H9 (cell line): ENCODE measurements around the gene BRDT. TPM values are rescaled to one million over a fixed set of nuclear protein-coding genes. Genes with fewer than 3 reads are reported as not detected.

ENCODE experiments used
- DNase-seq: peaks from one replicate; pipeline ENCODE4 v3.0.0-alpha.2; 2017
- H2AFZ ChIP-seq: one replicate; pipeline ENCODE4 v1.6.1; 2013; ENCODE audit warnings: mild to moderate bottlenecking, low read length, control low read depth, moderate library complexity
- H2AK5ac ChIP-seq: 2 replicates; pipeline ENCODE4 v1.6.1; 2013; ENCODE audit warnings: low read length, control low read depth, mixed read lengths; ENCODE audit not compliant: insufficient read length
- H2BK120ac ChIP-seq: one replicate; pipeline ENCODE4 v1.6.1; 2013; ENCODE audit warnings: low read depth, mild to moderate bottlenecking, low read length, control low read depth, inconsistent platforms; ENCODE audit not compliant: poor library complexity, severe bottlenecking
- H2BK12ac ChIP-seq: 2 replicates; pipeline ENCODE4 v1.6.1; 2013; ENCODE audit warnings: low read length, control low read depth, mixed read lengths, low read depth; ENCODE audit not compliant: insufficient read length
- H2BK15ac ChIP-seq: 2 replicates; pipeline ENCODE4 v1.6.1; 2013; ENCODE audit warnings: low read depth, low read length, control low read depth
- H2BK20ac ChIP-seq: one replicate; pipeline ENCODE4 v1.6.1; 2013; ENCODE audit warnings: low read depth, mild to moderate bottlenecking, low read length, control low read depth, inconsistent platforms; ENCODE audit not compliant: poor library complexity, severe bottlenecking
- H2BK5ac ChIP-seq: 2 replicates; pipeline ENCODE4 v1.6.1; 2013; ENCODE audit warnings: low read length, control low read depth, mixed read lengths; ENCODE audit not compliant: insufficient read length
- H3K14ac ChIP-seq: 2 replicates; pipeline ENCODE4 v1.6.1; 2013; ENCODE audit warnings: low read length, control low read depth; ENCODE audit not compliant: insufficient read depth
- H3K18ac ChIP-seq: 2 replicates; pipeline ENCODE4 v1.6.1; 2013; ENCODE audit warnings: low read depth, mild to moderate bottlenecking, mixed read lengths, low read length, control low read depth; ENCODE audit not compliant: insufficient read length
- H3K23ac ChIP-seq: 2 replicates; pipeline ENCODE4 v1.6.1; 2013; ENCODE audit warnings: low read length, control low read depth, mixed read lengths, low read depth; ENCODE audit not compliant: insufficient read length
- H3K23me2 ChIP-seq: 2 replicates; pipeline ENCODE4 v1.6.1; 2013; ENCODE audit warnings: low read depth, mild to moderate bottlenecking, mixed read lengths, low read length, control low read depth; ENCODE audit not compliant: insufficient read length, poor library complexity, severe bottlenecking
- H3K27ac ChIP-seq: 2 replicates; pipeline ENCODE4 v1.5.1; 2013; ENCODE audit warnings: low read length, control low read depth, mixed read lengths, low read depth; ENCODE audit not compliant: insufficient read length
- H3K27me3 ChIP-seq: 2 replicates; pipeline ENCODE4 v1.6.1; 2013; ENCODE audit warnings: low read length, control low read depth, inconsistent platforms; ENCODE audit not compliant: insufficient read depth
- H3K4ac ChIP-seq: 2 replicates; pipeline ENCODE4 v1.6.1; 2013; ENCODE audit warnings: low read depth, mild to moderate bottlenecking, control low read depth, inconsistent platforms, low read length, moderate library complexity
- H3K4me1 ChIP-seq: 2 replicates; pipeline ENCODE4 v1.6.1; 2013; ENCODE audit warnings: low read length, control low read depth, inconsistent platforms; ENCODE audit not compliant: insufficient read depth
- H3K4me2 ChIP-seq: 2 replicates; pipeline ENCODE4 v1.6.1; 2013; ENCODE audit warnings: low read length, control low read depth, mixed read lengths; ENCODE audit not compliant: insufficient read length, insufficient read depth
- H3K56ac ChIP-seq: 2 replicates; pipeline ENCODE4 v1.6.1; 2013; ENCODE audit warnings: low read depth, mild to moderate bottlenecking, mixed read lengths, low read length, control low read depth; ENCODE audit not compliant: insufficient read length
- H3K79me1 ChIP-seq: 2 replicates; pipeline ENCODE4 v1.6.1; 2013; ENCODE audit warnings: low read depth, mild to moderate bottlenecking, moderate library complexity, low read length, control low read depth, inconsistent platforms; ENCODE audit not compliant: insufficient read depth, poor library complexity, severe bottlenecking
- H3K79me2 ChIP-seq: 2 replicates; pipeline ENCODE4 v1.6.1; 2013; ENCODE audit warnings: low read length, control low read depth, inconsistent platforms; ENCODE audit not compliant: insufficient read depth
- H3K9ac ChIP-seq: 2 replicates; pipeline ENCODE4 v1.6.1; 2013; ENCODE audit warnings: low read length, control low read depth, mixed read lengths; ENCODE audit not compliant: insufficient read length; ENCODE audit errors: extremely low read depth
- H3K9me3 ChIP-seq: one replicate; pipeline ENCODE4 v1.6.1; 2013; ENCODE audit warnings: low read depth, low read length, inconsistent platforms; ENCODE audit not compliant: control insufficient read depth
- H3T11ph ChIP-seq: one replicate; pipeline ENCODE4 v1.6.1; 2013; ENCODE audit warnings: mild to moderate bottlenecking, low read length, control low read depth, inconsistent platforms
- H4K20me1 ChIP-seq: one replicate; pipeline ENCODE4 v1.6.1; 2013; ENCODE audit not compliant: control insufficient read depth, insufficient read length, insufficient read depth
- H4K5ac ChIP-seq: 2 replicates; pipeline ENCODE4 v1.6.1; 2013; ENCODE audit warnings: low read depth, mild to moderate bottlenecking, mixed read lengths, low read length, control low read depth; ENCODE audit not compliant: insufficient read length
- H4K8ac ChIP-seq: replicated peaks from 2 replicates; pipeline ENCODE4 v1.6.1; 2013; ENCODE audit warnings: low read length, control low read depth, mixed read lengths, low read depth; ENCODE audit not compliant: insufficient read length
- H4K91ac ChIP-seq: 2 replicates; pipeline ENCODE4 v1.6.1; 2013; ENCODE audit warnings: low read depth, mild to moderate bottlenecking, moderate library complexity, mixed read lengths, low read length, control low read depth; ENCODE audit not compliant: insufficient read length
- H3K27ac Mint-ChIP-seq, 3 experiments: 2 replicates in 2 of 3; 3 replicates in 1 of 3; pipeline ENCODE4 v1.8.0; 2020 to 2021; ENCODE audit warnings: mixed read lengths in 3 of 3, mild to moderate bottlenecking in 1 of 3, moderate library complexity in 1 of 3
- H3K27me3 Mint-ChIP-seq: 2 replicates; pipeline ENCODE4 v1.8.0; 2021; ENCODE audit warnings: low read depth, mild to moderate bottlenecking, moderate library complexity, mixed read lengths
- H3K36me3 Mint-ChIP-seq, 3 experiments: 2 replicates in 2 of 3; 3 replicates in 1 of 3; pipeline ENCODE4 v1.8.0; 2020 to 2021; ENCODE audit warnings: low read depth in 3 of 3, mixed read lengths in 3 of 3; ENCODE audit not compliant: insufficient read depth in 1 of 3
- H3K4me1 Mint-ChIP-seq, 2 experiments: 2 replicates each; pipeline ENCODE4 v1.8.0; 2020; ENCODE audit warnings: mixed read lengths in 2 of 2
- H3K4me3 Mint-ChIP-seq, 2 experiments: 2 replicates in 1 of 2; 3 replicates in 1 of 2; pipeline ENCODE4 v1.8.0; 2020 to 2021; ENCODE audit warnings: mild to moderate bottlenecking in 2 of 2, mixed read lengths in 2 of 2, moderate library complexity in 1 of 2
- H3K9me3 Mint-ChIP-seq, 2 experiments: 2 replicates in 1 of 2; 3 replicates in 1 of 2; pipeline ENCODE4 v1.8.0; 2020; ENCODE audit warnings: mild to moderate bottlenecking in 2 of 2, mixed read lengths in 2 of 2, moderate library complexity in 1 of 2
- CTCF ChIP-seq: fragments of 200-600 bp; sonication (generic); conservative IDR thresholded peaks from 3 replicates; pipeline ENCODE4 v1.8.0; 2021; ENCODE audit warnings: antibody characterized with exemption, mild to moderate bottlenecking
- WGBS: extraction: QIAGEN DNeasy Blood & Tissue Kit; methylation state at CpG from one replicate; pipeline ENCODE4 v1.1.7; 2013; ENCODE audit warnings: missing lambda C conversion rate, low lambda C conversion rate, mixed read lengths; ENCODE audit not compliant: insufficient read length; ENCODE audit errors: extremely low coverage; 5-methylcytosine and 5-hydroxymethylcytosine counted together
- total RNA-seq: library from RNA; stranded (reverse); gene quantifications from 2 replicates; pipeline ENCODE4 v1.2.1, GENCODE V29; 2021

The BRDT gene
- total RNA-seq, 1 experiment from 2014 or later: 0.15 TPM

GRCh38 chr1:92016720-92017316 lies 67.6 kb downstream of the BRDT start:
- no peak overlapping the region for H2AFZ ChIP-seq
- H3K4me3 Mint-ChIP-seq: no peak overlapping the region

More at GRCh38 chr1:92016720-92017316, 67.6 kb downstream of the BRDT start:
- WGBS: 100% methylated on average over 2 of the region's 5 CpGs
- Histone ChIP-seq H3K4me1 (no peaks in the 10 kb centered on the region), H3K14ac (no peak overlapping the region), H4K5ac (no peak overlapping the region), H2AK5ac (no peak overlapping the region), H3K79me2 (no peaks in the 10 kb centered on the region), H2BK120ac (no peak overlapping the region), H3T11ph (no peak overlapping the region), H3K4me2 (no peak overlapping the region), H3K23ac (no peak overlapping the region), H3K4ac (no peak overlapping the region), H3K23me2 (no peaks in the 10 kb centered on the region), H4K91ac (no peak overlapping the region), H2BK12ac (no peak overlapping the region), H2BK5ac (no peak overlapping the region), H4K20me1 (no peaks in the 10 kb centered on the region), H3K27me3 (no peaks in the 10 kb centered on the region), H2BK15ac (no peak overlapping the region), H3K27ac (no peak overlapping the region), H3K9ac (no peak overlapping the region), H2BK20ac (no peak overlapping the region), H3K18ac (no peak overlapping the region), H3K9me3 (no peaks in the 10 kb centered on the region), H3K79me1 (no peaks in the 10 kb centered on the region), H4K8ac (no peak overlapping the region), H3K56ac (no peak overlapping the region)
- no peak for TF ChIP-seq CTCF
- Mint-ChIP-seq H3K27me3 (no peaks in the 10 kb centered on the region), H3K27ac (no peak overlapping the region), H3K9me3 (peaks cover 0 to 5% of the 10 kb centered on the region in 2 experiments; a peak in 2 of 5 replicates), H3K4me1 (peaks cover 4 to 6% of the 10 kb centered on the region in 2 experiments; a peak in 1 of 4 replicates), H3K36me3 (peaks cover 0 to 5% (median 0%) of the 10 kb centered on the region in 3 experiments; a peak in 1 of 7 replicates)
- no peak for DNase-seq
